HG02973 (cell line): Measurements from ENCODE around the gene PTPRT.

Experiments
- ATAC-seq: cut with Tn5 transposase; IDR thresholded peaks from one replicate; pipeline ENCODE4 v1.9.1; 2021; ENCODE audit warnings: moderate library complexity; ENCODE audit not compliant: unreplicated experiment

Gene PTPRT

DNA sequence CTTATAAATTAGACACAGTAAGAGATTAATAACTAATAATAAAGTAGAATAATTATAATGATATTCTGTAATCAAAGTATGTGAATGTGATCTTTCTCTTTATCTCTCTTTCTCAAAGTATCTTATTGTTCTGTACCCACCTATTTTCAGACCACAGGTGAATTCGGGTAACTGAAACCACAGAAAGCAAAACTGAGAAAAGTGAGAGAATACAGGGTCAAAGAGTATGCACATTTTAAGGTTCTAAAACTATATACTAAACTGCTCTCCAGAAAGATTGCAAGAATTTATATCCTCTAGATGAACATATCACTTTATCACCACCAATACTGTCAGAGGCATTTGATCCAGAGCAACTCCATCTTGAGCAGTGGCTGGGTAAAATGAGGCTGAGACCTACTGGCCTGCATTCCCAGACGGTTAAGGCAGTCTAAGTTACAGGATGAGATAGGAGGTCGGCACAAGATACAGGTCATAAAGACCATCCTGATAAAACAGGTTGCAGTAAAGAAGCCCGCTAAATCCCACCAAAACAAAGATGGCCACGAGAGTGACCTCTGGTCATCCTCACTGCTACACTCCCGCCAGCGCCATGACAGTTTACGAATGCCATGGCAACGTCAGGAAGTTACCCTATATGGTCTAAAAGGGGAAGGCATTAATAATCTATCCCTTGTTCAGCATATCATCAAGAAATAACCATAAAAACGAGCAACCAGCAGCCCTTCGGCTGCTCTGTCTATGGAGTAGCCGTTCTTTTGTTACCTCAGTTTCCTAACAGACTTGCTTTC lies 211.3 kb downstream of the PTPRT start:
- no peak for ATAC-seq

DNA sequence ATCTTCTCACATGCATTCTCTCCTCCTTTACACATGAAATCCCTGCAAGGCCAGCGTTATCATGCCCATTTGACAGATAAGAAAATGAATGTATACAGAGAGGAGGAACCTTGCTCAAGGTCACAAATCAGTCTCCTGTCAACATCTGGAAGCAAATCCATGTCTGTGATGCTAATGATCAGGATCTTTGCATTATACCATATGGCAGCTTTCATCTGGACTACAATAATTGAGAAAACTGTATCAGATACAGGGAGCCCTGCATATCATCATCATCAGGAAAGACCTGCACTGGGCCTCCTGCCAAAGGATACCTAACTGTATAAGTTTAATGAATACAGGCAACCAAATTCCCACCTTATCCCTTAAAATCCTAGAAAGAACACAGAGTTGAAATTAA lies 213.7 kb downstream of the PTPRT start:
- no peak for ATAC-seq

DNA sequence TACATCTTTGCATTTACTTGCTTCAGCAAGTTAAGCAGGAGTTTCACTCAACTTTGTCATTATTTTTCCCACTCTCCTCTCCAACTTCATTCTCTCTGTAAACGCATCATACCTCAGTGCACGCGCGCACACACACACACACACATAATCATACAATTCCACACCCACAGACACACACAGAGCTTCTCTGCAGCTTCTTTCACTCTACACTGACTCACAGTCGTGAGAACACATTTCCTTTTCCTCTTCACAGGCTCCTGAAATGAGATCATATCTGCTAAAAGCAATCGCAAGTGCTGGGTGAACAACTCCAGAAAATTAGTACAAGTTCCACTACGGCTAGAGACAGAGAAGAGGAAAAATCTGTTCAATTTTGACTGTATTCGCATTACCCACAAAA lies 215.4 kb downstream of the PTPRT start:
- no peak for ATAC-seq

DNA sequence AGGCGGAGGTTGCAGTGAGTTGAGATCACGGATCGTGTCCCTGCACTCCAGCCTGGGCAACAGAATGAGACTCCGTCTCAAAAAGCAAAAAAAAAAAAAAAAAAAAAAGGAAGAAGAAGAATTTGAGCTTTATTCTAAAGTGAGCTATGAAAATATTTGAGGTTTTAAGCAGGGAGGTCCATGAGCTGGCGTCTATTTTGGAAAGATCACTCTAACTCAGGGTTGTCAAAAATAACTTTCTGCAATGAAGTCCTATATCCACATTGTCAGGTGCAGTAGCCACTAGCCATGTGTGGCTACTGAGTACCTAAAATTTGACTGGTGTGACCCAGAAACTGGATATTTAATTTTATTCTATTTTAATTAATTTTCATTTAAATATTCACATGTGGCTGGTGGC lies 217.1 kb downstream of the PTPRT start:
- no peak for ATAC-seq

DNA sequence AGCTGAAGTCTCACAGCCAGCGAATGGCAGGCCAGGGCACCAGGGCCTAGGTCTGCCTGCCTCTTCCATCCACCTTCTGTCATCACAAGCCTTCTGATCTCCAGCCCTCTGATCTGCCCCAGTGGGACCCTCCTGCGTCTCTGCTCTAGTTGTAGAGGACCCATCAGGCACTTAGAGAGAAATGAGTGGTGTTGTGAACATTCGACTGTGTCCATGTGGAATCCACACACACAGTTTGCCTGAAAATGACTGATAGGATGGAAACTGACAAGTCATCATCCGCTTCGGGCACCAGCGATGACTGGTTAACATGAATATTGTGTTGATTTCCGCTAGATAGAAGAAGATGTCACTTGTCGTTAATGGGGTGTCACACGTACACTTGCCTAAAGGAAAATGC lies 221.0 kb downstream of the PTPRT start:
- ATAC-seq: no peak

DNA sequence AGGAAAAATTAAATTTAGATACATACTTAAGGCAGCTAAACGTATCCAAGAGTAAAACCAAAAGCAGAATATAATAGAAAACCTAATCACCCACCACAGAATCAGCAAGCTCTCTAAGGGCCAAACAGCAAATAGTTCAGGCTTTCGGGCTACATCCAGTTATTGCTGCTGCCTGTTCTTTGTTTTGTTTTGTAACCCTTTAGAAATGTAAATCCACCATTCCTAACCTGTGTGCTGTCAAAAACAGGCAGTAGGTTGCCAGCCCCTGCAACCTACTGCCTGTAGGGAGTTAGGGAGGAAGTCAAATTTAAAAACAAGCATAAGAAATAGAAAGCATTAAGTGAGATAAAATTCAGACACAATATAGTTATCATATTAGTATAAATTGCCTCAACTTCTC lies 225.9 kb downstream of the PTPRT start:
- no peak for ATAC-seq

DNA sequence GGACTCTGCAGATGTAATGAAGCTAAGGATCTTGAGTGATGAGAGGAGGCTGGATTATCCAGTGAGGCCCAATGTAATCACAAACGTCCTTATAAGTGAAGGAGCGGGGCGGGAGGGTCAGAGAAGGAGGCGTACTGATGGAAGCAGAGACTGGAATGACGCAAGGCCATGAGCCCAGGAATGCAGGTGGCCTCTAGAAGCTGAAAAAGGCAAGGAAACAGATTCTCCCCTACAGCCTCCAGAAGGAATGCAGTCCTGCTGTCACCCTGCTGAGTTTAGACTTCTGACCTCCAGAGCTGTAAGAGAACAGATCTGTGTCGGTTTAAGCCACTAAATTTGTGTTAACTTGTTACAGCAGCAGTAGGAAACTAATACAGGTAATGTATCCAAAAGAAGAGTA lies 227.9 kb downstream of the PTPRT start:
- no peak for ATAC-seq

DNA sequence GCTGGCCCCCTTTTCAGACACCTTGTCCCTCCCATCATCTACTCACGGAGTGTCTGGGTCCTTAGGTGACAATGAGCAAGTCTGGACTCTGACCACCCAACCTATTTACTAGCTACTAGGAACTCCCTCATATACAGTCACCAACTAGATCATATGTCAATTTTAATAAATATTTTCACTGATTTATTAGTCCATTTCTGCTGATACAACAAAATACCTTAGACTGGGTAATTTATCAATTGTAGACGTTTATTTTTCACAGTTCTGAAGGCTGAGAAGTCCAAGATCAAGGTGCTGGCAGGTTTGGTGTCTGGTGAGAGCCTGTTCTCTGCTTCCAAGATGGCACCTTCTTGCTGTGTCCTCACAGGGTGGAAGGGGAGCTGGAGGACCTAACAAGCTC lies 229.7 kb downstream of the PTPRT start:
- no peak for ATAC-seq

DNA sequence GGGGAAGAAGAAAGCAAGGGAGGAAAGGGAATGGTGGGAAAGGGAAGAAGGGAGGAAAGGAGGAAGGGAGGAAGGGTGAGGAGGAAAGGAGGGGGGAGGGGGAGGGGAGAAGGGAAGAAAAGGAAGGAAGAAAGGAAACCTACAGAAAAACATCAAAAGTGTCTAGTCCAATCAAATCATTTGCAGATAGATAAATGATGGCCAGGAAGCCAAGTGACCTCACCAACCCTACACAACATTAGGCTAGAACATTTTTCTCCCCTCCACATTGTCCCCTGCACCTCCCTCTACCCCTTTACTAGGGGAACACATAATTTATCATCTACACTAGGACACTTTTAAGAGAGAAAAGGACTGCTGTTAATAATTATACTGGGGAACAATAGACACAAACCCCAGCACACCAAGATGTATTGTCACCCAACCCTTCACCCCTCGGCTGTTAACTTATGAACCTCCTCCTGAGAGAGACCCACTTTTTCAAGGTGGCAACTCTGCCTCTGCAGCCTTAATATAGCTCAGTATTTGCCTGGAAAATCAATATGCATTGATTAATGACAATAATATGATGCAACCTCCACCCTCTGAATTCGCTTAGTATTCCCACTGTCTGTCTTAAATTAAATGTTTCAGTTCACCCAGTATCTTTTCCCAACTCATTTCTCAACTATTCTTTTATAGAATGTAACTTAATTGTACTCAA lies 231.2 kb downstream of the PTPRT start:
- no peak for ATAC-seq

DNA sequence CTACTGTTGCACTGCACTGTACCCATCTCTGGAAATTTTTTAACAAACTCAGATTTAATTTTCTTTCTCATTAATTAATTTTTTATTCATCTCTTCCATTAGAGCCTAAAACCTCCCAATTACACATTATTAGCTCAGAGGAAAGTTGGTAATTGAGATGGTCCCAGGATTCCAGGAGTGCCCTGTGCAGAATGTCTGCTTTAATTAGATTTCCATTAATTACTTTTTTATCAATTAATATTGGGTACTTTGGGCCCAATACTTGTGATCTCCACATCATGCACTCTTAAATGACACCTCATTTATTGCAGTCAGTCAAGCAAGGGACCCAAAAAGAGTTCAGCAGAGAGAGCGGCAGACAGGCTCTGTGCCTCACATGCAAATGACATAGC lies 232.0 kb downstream of the PTPRT start:
- ATAC-seq: no peak

DNA sequence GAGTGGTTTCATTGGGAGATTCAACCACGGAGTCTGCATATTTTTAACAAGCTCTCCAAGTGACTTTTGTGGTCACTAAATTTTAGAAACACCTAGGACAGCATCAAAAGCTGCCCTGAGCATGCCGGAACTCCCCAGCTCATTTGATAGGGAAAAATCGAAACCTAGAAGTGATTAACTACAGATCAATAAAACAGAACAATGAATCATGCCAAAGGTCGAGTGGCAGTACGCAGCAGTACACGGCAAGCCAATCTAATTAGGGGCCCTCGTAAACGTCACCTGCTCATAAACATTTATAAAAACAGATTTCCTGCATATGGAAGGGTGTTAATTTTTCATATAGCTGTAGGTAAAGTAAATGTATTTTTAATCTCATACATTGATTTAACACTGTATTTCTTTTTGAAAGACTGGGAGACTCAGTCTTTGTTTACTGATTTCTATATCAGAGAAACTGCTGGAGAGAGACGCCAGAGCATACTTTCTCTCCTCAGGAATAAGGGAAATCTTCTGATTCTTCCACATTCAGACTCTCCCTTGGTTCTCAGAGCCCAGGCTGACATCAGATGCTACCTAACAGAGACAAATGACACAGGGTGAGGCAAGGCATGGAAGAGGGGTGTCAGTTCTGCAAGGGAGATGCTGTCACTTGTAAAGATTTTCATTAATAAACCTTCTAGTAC lies 232.5 kb downstream of the PTPRT start:
- no peak for ATAC-seq

DNA sequence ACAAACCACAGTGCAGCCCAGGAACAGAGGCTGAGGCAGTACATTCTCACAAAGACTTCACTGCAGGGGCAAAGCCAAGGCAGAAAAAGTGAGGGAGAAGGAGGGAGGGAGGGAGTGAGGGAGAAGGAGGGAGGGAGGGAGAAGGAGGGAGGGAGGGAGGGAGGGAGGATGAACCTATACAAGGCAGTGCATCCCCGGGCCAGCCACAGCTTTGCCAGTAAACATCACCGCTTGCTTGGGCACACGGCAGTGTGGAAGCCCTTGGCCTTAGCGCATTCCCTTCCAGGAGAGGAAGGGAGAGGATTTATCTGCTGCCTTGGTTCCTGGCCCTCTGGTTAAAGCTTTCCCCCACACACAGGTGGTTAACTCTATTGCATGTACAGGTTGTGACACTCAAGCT lies 234.0 kb downstream of the PTPRT start:
- ATAC-seq: no peak

DNA sequence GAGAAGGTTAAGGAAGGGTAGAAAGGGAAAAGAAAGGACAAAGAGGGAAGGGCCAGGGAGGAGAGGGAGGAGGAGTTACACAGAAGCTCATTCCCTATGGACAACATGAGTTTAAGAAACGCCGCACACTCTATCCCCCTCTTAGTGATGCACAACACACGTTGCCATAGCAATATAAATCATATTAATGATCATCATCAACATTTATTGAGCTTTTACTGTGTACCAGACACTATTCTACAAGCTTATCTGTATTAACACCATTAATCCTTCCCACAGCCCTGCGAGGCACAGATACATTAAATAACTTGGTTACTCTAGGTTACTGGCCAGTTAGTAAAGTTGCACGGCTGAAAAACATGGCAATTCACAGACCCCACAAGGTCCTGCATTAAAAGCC lies 234.8 kb downstream of the PTPRT start:
- no peak for ATAC-seq

DNA sequence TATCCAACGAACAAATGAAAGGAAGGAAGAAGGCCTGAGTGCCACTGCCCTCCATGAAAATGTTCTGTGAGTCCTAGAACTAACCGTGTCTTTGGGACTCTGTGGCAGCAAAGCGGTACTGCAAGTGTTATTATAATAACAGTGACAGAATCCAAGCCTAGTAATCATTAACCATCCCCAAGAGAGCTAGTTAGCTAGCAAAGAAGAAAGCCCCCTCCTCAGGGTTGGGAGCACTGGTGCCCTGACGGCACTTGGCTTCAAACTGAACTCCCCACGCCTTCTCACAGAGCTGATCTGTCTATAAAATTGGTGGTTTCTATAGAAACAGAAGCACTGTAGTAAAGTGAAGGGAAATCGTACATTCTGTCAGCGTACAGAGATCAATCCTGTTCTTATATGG lies 239.8 kb downstream of the PTPRT start:
- ATAC-seq: no peak

DNA sequence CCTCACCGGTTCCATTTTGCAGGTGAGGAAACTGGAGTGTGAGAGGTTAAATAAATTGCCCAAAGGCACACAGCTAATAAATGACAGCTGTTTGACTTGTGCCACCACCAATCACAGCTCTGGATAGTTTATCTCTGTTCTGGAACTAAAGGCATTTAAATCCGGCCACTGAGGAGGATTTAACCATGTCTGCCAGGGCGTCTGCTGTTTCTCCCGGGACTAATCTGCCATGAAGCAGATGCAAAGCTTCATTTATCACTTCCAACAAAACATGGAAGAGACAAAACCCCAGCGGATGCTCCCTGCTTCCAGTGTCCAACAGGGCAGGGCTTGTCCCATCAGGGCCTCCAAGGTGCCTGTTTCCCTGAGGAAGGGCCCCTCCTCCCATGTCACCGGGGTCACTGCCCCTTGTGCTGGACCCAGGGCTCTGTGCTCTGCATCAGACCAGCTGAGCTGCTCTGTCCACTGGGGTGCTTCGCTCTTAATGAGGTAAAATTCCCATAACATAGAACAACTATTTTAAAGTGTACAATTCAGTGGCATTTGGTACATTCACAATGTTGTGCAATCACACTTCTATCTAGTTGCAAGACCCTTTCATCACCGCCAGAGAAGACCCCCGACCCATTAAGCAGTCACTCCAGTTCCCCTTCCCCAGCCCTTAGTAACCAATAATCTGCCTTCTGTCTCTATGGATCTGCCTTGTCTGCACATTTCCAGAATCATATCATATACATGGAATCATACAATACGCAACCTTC lies 244.3 kb downstream of the PTPRT start:
- no peak for ATAC-seq

DNA sequence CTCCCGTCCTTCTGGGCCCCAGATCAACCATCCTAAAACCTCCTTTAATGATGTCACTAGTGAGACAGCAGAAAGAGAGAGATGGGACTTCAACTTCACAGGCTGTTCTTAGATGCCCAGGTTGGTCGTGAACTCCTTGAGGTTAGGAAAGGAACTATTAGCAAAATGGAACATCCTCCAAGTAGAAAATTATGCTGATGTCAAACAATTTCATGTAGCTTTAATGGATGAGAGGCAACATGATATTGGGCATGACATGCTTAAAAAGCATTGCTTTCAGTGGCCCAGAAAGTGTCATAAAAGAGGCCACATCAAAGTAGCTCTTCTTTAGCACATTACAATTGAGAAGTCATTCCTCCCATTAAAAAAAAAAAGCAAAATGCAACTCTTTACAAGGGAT lies 248.1 kb downstream of the PTPRT start:
- no peak for ATAC-seq

DNA sequence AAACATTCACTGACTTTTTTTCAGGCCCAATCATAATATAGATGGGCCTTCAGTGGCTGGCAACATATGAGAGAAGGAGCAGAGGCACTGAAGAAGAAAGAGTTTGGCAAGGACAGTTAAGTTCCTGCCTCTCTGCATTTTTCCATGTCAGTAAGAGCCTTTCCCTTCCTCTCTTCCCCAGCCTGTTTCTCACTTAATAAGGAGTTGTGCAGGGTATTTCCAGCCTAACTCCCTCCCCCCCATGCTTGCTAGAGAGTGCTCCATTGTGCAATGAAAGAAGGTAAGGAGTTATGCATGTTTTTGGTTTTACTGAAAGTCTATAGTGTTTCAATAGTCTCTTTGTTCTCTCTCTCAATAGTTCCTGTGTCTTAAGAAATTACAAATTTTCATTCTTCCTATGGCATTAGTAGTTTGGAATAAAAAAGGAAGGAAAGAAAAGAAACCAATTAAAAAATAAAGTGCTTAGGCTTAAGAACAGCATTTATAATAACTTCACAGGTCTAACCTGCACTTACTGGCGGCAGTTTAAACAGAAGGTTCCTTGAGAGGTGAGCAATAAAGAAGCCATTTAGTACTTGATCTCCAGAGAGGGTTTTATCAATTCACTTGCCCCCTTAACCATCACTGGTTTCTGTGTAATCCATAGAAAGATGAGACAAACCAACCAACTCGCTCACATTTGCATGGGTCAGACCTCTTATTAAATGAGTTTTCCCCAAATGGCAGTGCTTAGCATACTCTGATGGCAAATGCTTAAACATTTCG lies 251.1 kb downstream of the PTPRT start:
- no peak for ATAC-seq

DNA sequence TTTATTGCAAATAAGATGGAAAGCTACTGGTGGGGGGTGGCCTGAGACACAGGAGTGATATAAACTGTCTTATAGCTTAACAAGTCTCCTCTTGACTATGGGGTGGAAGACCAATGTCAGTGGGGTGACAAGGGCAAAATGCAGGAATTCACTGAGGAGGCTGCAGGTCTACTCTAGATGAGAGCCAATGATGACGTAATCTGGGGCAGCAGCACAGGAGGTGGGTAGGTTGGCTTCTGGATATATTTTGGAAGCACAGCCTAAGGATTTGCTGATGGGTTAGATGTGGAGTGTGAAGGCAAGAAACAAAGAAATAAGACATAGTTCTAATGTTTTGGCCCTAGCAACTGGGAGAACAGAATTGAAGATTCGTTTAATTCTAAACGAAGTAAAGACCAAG lies 253.2 kb downstream of the PTPRT start:
- no peak for ATAC-seq

DNA sequence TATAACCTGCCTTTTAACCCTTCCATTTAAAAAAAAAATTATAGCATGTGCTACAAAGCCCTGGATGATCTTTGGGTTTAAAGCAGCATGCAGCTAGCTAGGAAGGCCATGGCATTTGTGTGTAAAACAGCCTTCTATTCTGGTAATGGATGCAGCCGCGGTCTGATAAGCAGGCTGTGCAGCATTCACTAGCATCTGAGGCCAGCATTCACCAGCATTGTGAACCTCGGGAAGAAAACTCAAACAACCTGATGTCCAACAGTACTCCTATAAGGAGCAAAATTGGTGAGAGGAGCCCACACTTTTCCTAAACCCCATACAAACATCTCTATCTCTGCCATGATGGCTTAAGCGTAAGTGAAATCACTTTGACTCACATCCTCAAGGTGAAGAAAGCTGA lies 265.5 kb downstream of the PTPRT start:
- no peak for ATAC-seq

DNA sequence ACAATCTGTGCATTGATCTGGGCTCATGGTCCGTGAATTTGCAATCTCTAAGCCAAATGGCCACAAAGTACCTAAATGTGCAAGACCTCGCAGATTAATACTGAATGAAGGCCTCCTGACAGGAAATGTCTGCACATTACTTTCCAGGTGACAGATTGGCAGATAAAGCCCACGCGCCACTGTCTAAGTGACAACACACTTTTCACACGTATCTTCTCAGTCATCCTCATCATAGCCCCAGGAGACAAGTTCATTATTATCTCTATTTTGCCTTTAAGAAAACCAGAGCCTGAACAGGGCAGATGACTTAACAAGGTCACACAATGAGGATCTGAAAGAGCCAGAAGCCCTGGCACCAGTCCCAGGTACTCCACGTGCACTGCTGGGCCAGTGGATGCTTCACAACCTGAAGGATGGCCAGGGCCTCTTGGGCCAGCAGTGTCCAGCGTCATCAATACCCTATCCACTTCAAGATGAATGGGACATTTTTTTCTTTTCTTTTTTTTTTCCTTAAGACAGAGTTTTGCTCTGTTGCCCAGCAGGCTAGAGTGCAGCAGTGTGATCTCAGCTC lies 266.3 kb downstream of the PTPRT start:
- ATAC-seq: no peak
